ENCODE measurements around the gene DHH. TPM values are rescaled to one million over a fixed set of nuclear protein-coding genes. Genes with fewer than 3 reads are reported as not detected.

DHH gene
- total and polyA plus RNA-seq, 2 experiments from 2014 or later, result not detected

- no peak for TF ChIP-seq ZNF462 (CRISPR knock-in tag; IDR thresholded peaks at IDR 0.05)
- TF ChIP-seq ZNF331 (CRISPR knock-in tag; IDR thresholded peaks at IDR 0.05; ENCODE audit: low read depth), result no peak
- TF ChIP-seq POLR2AphosphoS5 (IDR thresholded peaks at IDR 0.05; ENCODE audit: low read depth), result no peak
- no peak for TF ChIP-seq JUNB (IDR thresholded peaks at IDR 0.05; ENCODE audit: unreplicated experiment)
- TF ChIP-seq EZH2phosphoT487 (IDR thresholded peaks at IDR 0.05; ENCODE audit: unreplicated experiment), result no peak
These were observed 5.8 kb upstream of the DHH start (continued) for GRCh38 chr12:49100380-49100779.

DNA sequence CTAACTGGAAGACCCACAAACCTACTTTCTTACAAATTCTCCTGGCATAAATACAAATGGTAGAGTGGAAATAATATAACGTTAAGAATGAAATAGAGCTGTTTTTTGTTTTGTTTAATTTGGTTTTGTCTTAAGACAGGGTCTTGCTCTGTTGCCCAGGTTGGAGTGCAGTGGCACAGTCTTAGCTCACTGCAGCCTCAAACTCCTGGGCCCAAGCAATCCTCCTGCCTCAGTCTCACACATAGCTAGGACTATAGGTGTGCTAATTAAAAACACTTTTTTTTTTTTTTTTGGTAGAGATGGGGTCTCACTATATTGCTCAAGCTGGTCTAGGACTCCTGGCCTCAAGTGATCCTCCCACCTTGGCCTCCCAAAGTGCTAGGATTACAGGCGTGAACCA is 4.1 kb upstream of the DHH start:
- no peak overlapping the region for H2AFZ ChIP-seq
- H4K20me1 ChIP-seq (replicated peaks; ENCODE audit: insufficient read depth), result peaks cover 10% of the 10 kb centered on the region
- H3K79me2 ChIP-seq (replicated peaks; ENCODE audit: insufficient read depth), result no peaks in the 10 kb centered on the region
- no peak overlapping the region for H3K27ac ChIP-seq (ENCODE audit: low read depth)
- Mint-ChIP-seq H3K36me3 (ENCODE audit: low read depth) (peaks cover 38% of the 10 kb centered on the region), H3K27me3 (ENCODE audit: insufficient read depth, low read depth, poor library complexity) (peaks cover 25% of the 10 kb centered on the region), H3K9me3 (no peaks in the 10 kb centered on the region), H3K4me3 (no peak overlapping the region; the same call in 2 of the 3 replicates), H3K4me1 (peaks cover 18% of the 10 kb centered on the region), H3K27ac (no peak overlapping the region)
- DNase-seq (ENCODE audit: low spot score), result no peak
- H3K4me3 ChIP-seq, result no peak overlapping the region
- 0 out of 2 replicates have a peak, but pooled peaks cover 4% of the 10 kb centered on the region for H3F3A ChIP-seq (replicated peaks; ENCODE audit: low read depth)
- H3K36me3 ChIP-seq (ENCODE audit: insufficient read depth), result peaks cover 4% of the 10 kb centered on the region; the same call in 1 of the 2 replicates
- H3K4me2 ChIP-seq, result no peak overlapping the region
- no peaks in the 10 kb centered on the region for H3K9me2 ChIP-seq (ENCODE audit: insufficient read depth)
- peaks cover 28% of the 10 kb centered on the region for H3K27me3 ChIP-seq (ENCODE audit: insufficient read depth)
- no peak for ATAC-seq
- H3K4me1 ChIP-seq (ENCODE audit: insufficient read depth), result peaks cover 16% of the 10 kb centered on the region
- no peak for TF ChIP-seq EZH2phosphoT487 (IDR thresholded peaks at IDR 0.05; ENCODE audit: unreplicated experiment)
- TF ChIP-seq ZNF114 (CRISPR knock-in tag; IDR thresholded peaks at IDR 0.05), result no peak
- no peak for TF ChIP-seq EZH2 (IDR thresholded peaks at IDR 0.05; ENCODE audit: low read depth, unreplicated experiment)
- TF ChIP-seq, protein P1, sequence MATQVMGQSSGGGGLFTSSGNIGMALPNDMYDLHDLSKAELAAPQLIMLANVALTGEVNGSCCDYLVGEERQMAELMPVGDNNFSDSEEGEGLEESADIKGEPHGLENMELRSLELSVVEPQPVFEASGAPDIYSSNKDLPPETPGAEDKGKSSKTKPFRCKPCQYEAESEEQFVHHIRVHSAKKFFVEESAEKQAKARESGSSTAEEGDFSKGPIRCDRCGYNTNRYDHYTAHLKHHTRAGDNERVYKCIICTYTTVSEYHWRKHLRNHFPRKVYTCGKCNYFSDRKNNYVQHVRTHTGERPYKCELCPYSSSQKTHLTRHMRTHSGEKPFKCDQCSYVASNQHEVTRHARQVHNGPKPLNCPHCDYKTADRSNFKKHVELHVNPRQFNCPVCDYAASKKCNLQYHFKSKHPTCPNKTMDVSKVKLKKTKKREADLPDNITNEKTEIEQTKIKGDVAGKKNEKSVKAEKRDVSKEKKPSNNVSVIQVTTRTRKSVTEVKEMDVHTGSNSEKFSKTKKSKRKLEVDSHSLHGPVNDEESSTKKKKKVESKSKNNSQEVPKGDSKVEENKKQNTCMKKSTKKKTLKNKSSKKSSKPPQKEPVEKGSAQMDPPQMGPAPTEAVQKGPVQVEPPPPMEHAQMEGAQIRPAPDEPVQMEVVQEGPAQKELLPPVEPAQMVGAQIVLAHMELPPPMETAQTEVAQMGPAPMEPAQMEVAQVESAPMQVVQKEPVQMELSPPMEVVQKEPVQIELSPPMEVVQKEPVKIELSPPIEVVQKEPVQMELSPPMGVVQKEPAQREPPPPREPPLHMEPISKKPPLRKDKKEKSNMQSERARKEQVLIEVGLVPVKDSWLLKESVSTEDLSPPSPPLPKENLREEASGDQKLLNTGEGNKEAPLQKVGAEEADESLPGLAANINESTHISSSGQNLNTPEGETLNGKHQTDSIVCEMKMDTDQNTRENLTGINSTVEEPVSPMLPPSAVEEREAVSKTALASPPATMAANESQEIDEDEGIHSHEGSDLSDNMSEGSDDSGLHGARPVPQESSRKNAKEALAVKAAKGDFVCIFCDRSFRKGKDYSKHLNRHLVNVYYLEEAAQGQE (IDR thresholded peaks at IDR 0.05; ENCODE audit: unreplicated experiment), result no peak
- TF ChIP-seq, protein P2, sequence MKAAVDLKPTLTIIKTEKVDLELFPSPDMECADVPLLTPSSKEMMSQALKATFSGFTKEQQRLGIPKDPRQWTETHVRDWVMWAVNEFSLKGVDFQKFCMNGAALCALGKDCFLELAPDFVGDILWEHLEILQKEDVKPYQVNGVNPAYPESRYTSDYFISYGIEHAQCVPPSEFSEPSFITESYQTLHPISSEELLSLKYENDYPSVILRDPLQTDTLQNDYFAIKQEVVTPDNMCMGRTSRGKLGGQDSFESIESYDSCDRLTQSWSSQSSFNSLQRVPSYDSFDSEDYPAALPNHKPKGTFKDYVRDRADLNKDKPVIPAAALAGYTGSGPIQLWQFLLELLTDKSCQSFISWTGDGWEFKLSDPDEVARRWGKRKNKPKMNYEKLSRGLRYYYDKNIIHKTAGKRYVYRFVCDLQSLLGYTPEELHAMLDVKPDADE (IDR thresholded peaks at IDR 0.05), result no peak
- no peak for TF ChIP-seq JUNB (IDR thresholded peaks at IDR 0.05; ENCODE audit: unreplicated experiment)
- no peak for TF ChIP-seq ZNF331 (CRISPR knock-in tag; IDR thresholded peaks at IDR 0.05; ENCODE audit: low read depth)
